Spleen (tissue), 11 donors: ENCODE data around the gene OSGIN1. TPM values are rescaled to one million over a fixed set of nuclear protein-coding genes. Genes with fewer than 3 reads are reported as not detected.
A peak's percentile ranks its signal among the peaks of the same experiment; 100 is the strongest.

ENCODE experiments used
- DNase-seq: peaks from one replicate; pipeline ENCODE4 v3.0.0-alpha.2; 2020
- H3K27ac ChIP-seq, 8 donors: fragments of 200-600 bp; sonication (generic) in 7 of 8; 1 replicate in 4 of 8; 2 replicates in 4 of 8; pipeline versions ENCODE4 v1.5.0 to v1.8.0; 2016 to 2021; ENCODE audit warnings: inconsistent platforms in 4 of 8, mild to moderate bottlenecking in 4 of 8, moderate library complexity in 1 of 8
- H3K27me3 ChIP-seq, 7 donors: fragments of 200-600 bp; sonication (generic) in 6 of 7; replicated peaks in 1 of 7; 1 replicate in 4 of 7; 2 replicates in 3 of 7; pipeline versions ENCODE4 v1.5.0 to v1.8.0; 2016 to 2021; ENCODE audit warnings: inconsistent platforms in 3 of 7, mild to moderate bottlenecking in 1 of 7
- H3K36me3 ChIP-seq, 6 donors: fragments of 200-600 bp; sonication (generic) in 5 of 6; 1 replicate in 4 of 6; 2 replicates in 2 of 6; pipeline versions ENCODE4 v1.5.0 to v1.8.0; 2016 to 2021; ENCODE audit warnings: inconsistent platforms in 2 of 6
- H3K4me1 ChIP-seq, 6 donors: fragments of 200-600 bp; sonication (generic) in 5 of 6; 1 replicate in 3 of 6; 2 replicates in 3 of 6; pipeline versions ENCODE4 v1.5.0 to v1.8.0; 2016 to 2021; ENCODE audit warnings: inconsistent platforms in 3 of 6
- H3K4me3 ChIP-seq, 8 donors: fragments of 200-600 bp; sonication (generic) in 7 of 8; 1 replicate in 4 of 8; 2 replicates in 4 of 8; pipeline versions ENCODE4 v1.5.0 to v1.8.0; 2016 to 2021; ENCODE audit warnings: inconsistent platforms in 4 of 8, mild to moderate bottlenecking in 4 of 8, moderate library complexity in 2 of 8
- H3K9me3 ChIP-seq, 8 donors: fragments of 200-600 bp; sonication (generic) in 7 of 8; 1 replicate in 4 of 8; 2 replicates in 4 of 8; pipeline versions ENCODE4 v1.5.0 to v1.8.0; 2016 to 2021; ENCODE audit warnings: inconsistent platforms in 4 of 8
- CTCF ChIP-seq, 11 experiments: fragments of 200-600 bp in 7 of 11; fragments of 450-650 bp in 4 of 11; sonication (generic) in 4 of 11; IDR thresholded peaks in 8 of 11; conservative IDR thresholded peaks in 3 of 11; 1 replicate in 7 of 11; 2 replicates in 4 of 11; pipeline versions ENCODE4 v1.4.0 to v1.8.0; 2016 to 2021; ENCODE audit warnings: antibody characterized with exemption in 11 of 11, inconsistent platforms in 4 of 11, mild to moderate bottlenecking in 1 of 11
- POLR2A ChIP-seq, 3 donors: fragments of 450-650 bp; IDR thresholded peaks; one replicate each; pipeline ENCODE4 v1.5.1; 2017; ENCODE audit warnings: antibody characterized with exemption in 3 of 3, mild to moderate bottlenecking in 1 of 3
- POLR2AphosphoS5 ChIP-seq, 3 donors: sonication (generic); formaldehyde crosslinking; IDR thresholded peaks; one replicate each; pipeline ENCODE4 v1.5.1; 2017; ENCODE audit warnings: antibody characterized with exemption in 3 of 3
- WGBS, 5 donors: extraction: QIAGEN DNeasy Blood & Tissue Kit in 3 of 5; methylation state at CpG; one replicate each; pipeline versions ENCODE4 v1.1.5 to v1.1.7; 2013 to 2018; 5-methylcytosine and 5-hydroxymethylcytosine counted together
- intact Hi-C: fragments of 100-400 bp; cut with DNase I; formaldehyde crosslinking; loops from one replicate; pipeline ENCODE4 v1.15.0; 2023; ENCODE audit warnings: low total_unique reads
- polyA plus RNA-seq, 3 donors: library from polyadenylated mRNA; stranded (reverse); fragments of 200-250 nt; gene quantifications; one replicate each; pipeline ENCODE4 v1.2.1, GENCODE V29; 2013
- total RNA-seq, 7 donors: library from RNA; depleted of rRNA in 3 of 7; stranded (reverse); fragments of >200 nt in 3 of 7; fragmentation: NEBNext Ultra II Directional in 4 of 7; extraction: Animal tissue kit (Norgen Biotek cat#: 25700) in 4 of 7; gene quantifications; one replicate each; pipeline versions ENCODE4 v1.1.0 to v1.2.1, GENCODE V29; 2016 to 2021
- donor health status: healthy with polysubstance abuse.
- donor health status: DM: no; HTN: no; CAD: no; lungs with moderate emphysema.
- donor health status: DM: no; HTN: no; CAD: no.
- donor health status: Bipolar disorder and iron deficiency.
- donor health status: healthy.
- donor health status: DM: no; HTN: no; CAD: no.
- donor health status: DM: yes; HTN: yes; CAD: no.

OSGIN1 gene
- total and polyA plus RNA-seq, 10 donors = 2.3 to 13.5 (median 9.0) TPM

- TF ChIP-seq POLR2A (IDR thresholded peaks at IDR 0.05) = no peak
- TF ChIP-seq POLR2AphosphoS5 (IDR thresholded peaks at IDR 0.05) = no peak
- TF ChIP-seq CTCF (IDR thresholded peaks at IDR 0.05 in 8 of 11, conservative IDR thresholded peaks at IDR 0.05 in 3 of 11) = no peak
- 79 to 87% (median 82%) methylated on average over 2 of the region's 2 CpGs for WGBS, 5 donors
- peaks cover 0 to 48% (median 21%) of the 10 kb centered on the region in 6 donors for H3K36me3 ChIP-seq
- H3K27me3 ChIP-seq = peaks cover 0 to 43% (median 23%) of the 10 kb centered on the region in 7 donors
- H3K4me3 ChIP-seq = no peak overlapping the region
- H3K27ac ChIP-seq = no peak overlapping the region
- H3K4me1 ChIP-seq = peaks cover 0 to 11% (median 2%) of the 10 kb centered on the region in 6 donors
- intact Hi-C loops = no loop called here
- no peaks in the 10 kb centered on the region for H3K9me3 ChIP-seq
- DNase-seq = no peak
These were observed 14.1 kb downstream of the OSGIN1 start for GRCh38 chr16:83967091-83967490.

- no peaks in the 10 kb centered on the region for H3K9me3 ChIP-seq
- H3K27me3 ChIP-seq = peaks cover 0 to 43% (median 23%) of the 10 kb centered on the region in 7 donors
- 12 to 17% (median 13%) methylated on average over 29 to 35 of the region's 35 CpGs for WGBS, 5 donors
- peaks cover 0 to 40% (median 17%) of the 10 kb centered on the region in 6 donors for H3K36me3 ChIP-seq
- H3K4me3 ChIP-seq = peak within 1 kb of the TSS in 5 of 8 donors; percentile 17 to 62 (median 30)
- peak; percentile 88 for DNase-seq
- H3K27ac ChIP-seq = no peak within 1 kb of the TSS
- intact Hi-C loops = no loop called here
- H3K4me1 ChIP-seq = peaks cover 0 to 11% (median 2%) of the 10 kb centered on the region in 6 donors
- TF ChIP-seq POLR2AphosphoS5 (IDR thresholded peaks at IDR 0.05) (no peak), CTCF (IDR thresholded peaks at IDR 0.05 in 8 of 11, conservative IDR thresholded peaks at IDR 0.05 in 3 of 11) (peak in 9 of 11 experiments; percentile 8 to 71 (median 60)), POLR2A (IDR thresholded peaks at IDR 0.05) (no peak)
These were observed 14.8 kb downstream of the OSGIN1 start, which contains the start of gene NECAB2 for GRCh38 chr16:83967838-83968305. Gene NECAB2 (plus strand): TSS chr16:83968244. CDS start chr16:83968649, 405 bp downstream.

- 0 to 5% (median 2%) methylated on average over 1 to 83 of the region's 87 CpGs; no CpG with 5 or more reads in 1 of the 5 donors for WGBS, 5 donors
- intact Hi-C loops = no loop called here
These were observed 15.3 kb downstream of the OSGIN1 start for GRCh38 chr16:83968306-83968851.

More at GRCh38 chr16:83968306-83968851, 15.3 kb downstream of the OSGIN1 start:
- TF ChIP-seq POLR2A (IDR thresholded peaks at IDR 0.05) (no peak), CTCF (IDR thresholded peaks at IDR 0.05 in 8 of 11, conservative IDR thresholded peaks at IDR 0.05 in 3 of 11) (no peak), POLR2AphosphoS5 (IDR thresholded peaks at IDR 0.05) (no peak)
- peaks cover 0 to 46% (median 23%) of the 10 kb centered on the region in 7 donors for H3K27me3 ChIP-seq
- DNase-seq = no peak
- no peaks in the 10 kb centered on the region for H3K9me3 ChIP-seq
- no peak overlapping the region for H3K27ac ChIP-seq
- peaks cover 0 to 11% (median 2%) of the 10 kb centered on the region in 6 donors for H3K4me1 ChIP-seq
- H3K4me3 ChIP-seq = peak overlapping the region in 5 of 8 donors; percentile 17 to 62 (median 30)
- H3K36me3 ChIP-seq = peaks cover 0 to 35% (median 16%) of the 10 kb centered on the region in 6 donors
